OCI-M1 (cell line): ENCODE measurements around the gene MAT2A.
A peak's percentile ranks its signal among the peaks of the same experiment; 100 is the strongest.
"Not testable (repeated sequence)": the region's sequence is repeated elsewhere in the genome, so short reads cannot be mapped to it uniquely, and the experiment has no call there.

ENCODE experiments used
- DNase-seq: peaks from one replicate; lab custom pipeline; 2025; lab: John Stamatoyannopoulos, UW

Gene MAT2A

DNA sequence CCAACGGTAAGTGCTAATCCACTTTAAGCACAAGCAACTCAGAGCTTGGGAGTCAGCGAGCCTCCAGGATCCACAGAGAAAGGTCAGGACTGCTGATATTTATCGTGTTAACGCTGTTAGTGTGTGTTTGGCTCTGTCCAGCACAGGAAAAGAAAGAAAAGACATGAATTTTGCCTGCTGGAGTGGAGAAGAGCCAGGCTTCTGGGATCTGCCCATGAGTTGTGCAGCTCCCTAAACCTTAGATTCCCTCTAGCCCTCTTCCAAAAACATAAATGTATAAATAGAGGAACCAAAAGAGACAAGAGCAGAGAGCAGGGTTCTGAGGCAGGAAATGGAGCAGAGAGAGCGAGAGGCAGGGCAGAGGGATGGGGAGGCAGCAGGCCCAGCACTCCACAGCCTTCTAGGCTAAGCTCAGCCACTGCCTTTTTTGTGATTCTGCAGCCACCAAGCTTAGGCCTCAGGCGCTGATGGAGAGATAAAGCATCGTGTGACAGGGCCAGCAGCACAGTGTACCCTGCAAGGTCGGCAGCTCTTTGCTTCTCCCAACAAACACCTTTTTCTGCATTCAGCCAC is 14.5 kb upstream of the MAT2A start:
- DNase-seq = peak; percentile 7

GRCh38 chr2:85525029-85525428 is 13.9 kb upstream of the MAT2A start:
- no peak for DNase-seq

GRCh38 chr2:85525567-85525966 is 13.4 kb upstream of the MAT2A start:
- no peak for DNase-seq

DNA sequence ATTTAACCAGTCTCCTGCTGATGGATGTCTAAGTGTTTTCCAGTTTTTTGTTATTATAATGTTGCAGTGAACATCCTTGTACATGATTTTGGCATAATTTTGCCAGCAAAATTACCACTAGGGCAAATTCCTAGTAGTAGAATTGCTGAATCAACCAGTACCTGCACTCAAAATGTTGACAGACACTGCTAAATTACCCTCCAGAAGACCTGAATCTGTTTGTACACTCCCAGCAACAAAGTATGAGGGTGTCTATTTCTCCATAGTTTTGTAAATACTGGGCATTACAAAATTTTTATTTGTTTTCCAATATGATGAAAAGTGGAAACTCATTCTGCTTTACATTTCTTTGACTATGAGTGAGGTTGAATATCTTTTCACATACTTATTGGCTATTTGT is 11.2 kb upstream of the MAT2A start:
- DNase-seq = no peak

GRCh38 chr2:85528355-85528754 is 10.6 kb upstream of the MAT2A start:
- no peak for DNase-seq

DNA sequence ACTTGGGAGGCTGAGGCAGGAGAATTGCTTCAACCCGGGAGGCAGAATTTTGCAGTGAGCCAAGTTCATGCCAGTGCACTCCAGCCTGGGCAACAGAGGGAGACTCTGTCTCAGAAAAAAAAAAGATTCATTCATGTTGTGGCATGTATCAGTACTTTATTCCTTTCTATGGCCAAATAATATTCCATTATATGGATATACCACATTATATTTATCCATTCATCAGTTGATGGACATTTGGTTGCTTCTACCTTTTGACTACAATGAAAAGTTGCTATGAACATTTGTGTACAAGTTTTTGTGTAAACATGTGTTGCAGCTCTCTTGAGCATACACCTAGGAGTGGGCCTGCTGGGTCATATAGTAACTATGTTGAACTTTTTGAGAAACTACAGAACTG is 9.2 kb upstream of the MAT2A start:
- DNase-seq = no peak

GRCh38 chr2:85531589-85531988 is 7.4 kb upstream of the MAT2A start:
- no peak for DNase-seq

DNA sequence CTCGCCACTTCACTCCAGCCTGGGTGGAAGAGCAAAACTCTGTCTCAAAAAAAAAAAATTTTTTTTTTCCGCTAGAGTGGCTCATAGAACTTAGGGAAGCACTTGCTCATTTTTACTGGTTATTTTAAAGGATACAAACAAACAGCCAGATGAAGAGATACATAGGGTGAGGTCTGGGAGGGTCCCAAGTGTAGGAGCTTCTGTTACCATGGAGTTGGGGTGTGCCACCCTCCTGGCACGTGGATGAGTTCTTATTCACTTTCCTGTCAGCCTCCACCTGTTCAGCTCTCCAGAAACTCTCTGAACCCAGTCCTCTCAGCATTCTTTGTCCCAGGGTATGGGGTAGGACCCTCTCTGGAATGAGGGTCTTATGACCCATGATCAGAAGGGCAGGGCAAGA is 4.9 kb upstream of the MAT2A start:
- DNase-seq = no peak

- no peak for DNase-seq
Observed at GRCh38 chr2:85534881-85535280, 4.1 kb upstream of the MAT2A start.

- no peak for DNase-seq
Observed at GRCh38 chr2:85536479-85536878, 2.5 kb upstream of the MAT2A start.

GRCh38 chr2:85537600-85538506 is 1.1 kb upstream of the MAT2A start:
- DNase-seq = peak; percentile 68

- peak; percentile 63 for DNase-seq
Observed at GRCh38 chr2:85539361-85540132, 579 bp downstream of the MAT2A start.

- DNase-seq = peak; percentile 79
Observed at GRCh38 chr2:85540133-85540648, 1.2 kb downstream of the MAT2A start.

DNA sequence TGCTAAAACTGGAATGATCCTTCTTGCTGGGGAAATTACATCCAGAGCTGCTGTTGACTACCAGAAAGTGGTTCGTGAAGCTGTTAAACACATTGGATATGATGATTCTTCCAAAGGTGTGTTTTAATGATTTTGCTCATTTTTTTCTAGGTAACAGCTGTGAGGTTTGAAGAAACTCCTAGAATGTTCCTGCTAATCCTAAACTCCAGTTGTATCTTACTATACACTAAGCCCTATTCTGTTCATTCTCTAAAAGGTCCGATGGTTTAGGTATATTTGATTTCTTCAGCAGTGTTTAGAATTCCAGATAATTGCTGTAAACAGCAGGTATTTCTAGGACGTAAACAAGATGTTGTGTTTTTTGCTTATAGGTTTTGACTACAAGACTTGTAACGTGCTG is 2.3 kb downstream of the MAT2A start:
- DNase-seq = no peak

DNA sequence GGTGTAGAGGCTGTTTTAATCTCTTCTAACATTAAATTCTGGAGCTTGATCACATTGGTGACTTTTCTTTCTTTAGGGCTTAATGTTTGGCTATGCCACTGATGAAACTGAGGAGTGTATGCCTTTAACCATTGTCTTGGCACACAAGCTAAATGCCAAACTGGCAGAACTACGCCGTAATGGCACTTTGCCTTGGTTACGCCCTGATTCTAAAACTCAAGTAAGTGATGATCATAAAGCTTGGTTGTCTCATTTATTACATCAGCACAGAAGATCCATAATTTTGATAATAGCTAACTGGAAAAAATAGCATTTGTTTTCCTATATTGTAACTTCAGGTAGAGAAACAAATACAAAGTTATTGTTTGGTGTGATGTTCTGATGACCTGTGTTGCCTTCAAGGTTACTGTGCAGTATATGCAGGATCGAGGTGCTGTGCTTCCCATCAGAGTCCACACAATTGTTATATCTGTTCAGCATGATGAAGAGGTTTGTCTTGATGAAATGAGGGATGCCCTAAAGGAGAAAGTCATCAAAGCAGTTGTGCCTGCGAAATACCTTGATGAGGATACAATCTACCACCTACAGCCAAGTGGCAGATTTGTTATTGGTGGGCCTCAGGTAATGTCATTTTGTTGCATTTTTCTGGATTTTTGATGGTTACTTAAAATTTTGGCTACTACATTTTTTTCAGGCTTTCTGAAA is 2.9 kb downstream of the MAT2A start:
- no peak for DNase-seq

GRCh38 chr2:85542777-85543176 is 3.8 kb downstream of the MAT2A start:
- DNase-seq = no peak

DNA sequence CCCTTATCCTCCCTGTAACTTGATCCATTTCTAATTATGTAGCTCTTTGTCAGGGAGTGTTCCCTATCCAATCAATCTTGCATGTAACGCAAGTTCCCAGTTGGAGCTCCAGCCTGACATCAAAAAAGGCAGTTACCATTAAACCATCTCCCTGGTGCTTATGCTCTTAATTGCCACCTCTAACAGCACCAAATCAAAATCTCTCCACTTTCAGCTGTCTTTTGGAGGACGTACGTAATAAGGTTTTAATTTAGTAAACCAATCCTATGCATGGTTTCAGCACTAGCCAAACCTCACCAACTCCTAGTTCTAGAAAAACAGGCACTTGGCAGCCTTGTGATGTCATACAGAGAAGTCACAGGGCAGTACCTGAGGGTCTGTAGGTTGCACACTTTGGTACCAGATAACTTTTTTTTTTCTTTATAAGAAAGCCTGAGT is 5.3 kb downstream of the MAT2A start:
- not testable (repeated sequence) for DNase-seq

DNA sequence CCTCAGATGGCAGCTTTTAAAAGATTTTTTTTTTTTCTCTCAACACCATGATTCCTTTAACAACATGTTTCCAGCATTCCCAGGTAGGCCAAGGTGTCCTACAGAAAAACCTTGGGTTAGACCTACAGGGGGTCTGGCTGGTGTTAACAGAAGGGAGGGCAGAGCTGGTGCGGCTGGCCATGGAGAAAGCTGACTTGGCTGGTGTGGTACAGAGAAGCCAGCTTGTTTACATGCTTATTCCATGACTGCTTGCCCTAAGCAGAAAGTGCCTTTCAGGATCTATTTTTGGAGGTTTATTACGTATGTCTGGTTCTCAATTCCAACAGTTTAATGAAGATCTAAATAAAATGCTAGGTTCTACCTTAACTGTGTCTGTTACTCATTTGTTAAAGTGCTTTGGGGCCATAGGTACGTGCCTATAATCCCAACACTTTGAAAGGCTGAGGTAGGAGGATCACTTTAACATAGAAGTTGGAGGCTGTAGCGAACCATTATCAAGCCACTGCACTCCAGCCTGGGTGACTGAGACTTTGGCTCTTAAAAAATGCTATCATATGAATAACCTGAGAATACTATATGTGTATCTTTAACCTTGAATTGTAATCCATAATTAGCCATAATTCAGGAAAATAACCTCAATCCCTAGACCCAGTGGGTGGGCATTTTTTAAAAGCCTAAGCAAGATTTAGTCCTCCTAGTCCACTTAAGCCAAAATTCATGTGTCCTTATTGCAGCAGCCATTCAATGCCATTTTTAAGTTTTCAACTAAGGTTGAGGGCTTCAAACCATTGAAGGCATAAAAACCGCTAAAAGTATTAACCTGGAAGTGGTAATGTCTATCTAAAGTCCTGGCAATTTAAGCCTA is 6.2 kb downstream of the MAT2A start:
- DNase-seq = peak; percentile 17

GRCh38 chr2:85545780-85546240 is 6.8 kb downstream of the MAT2A start:
- no peak for DNase-seq

DNA sequence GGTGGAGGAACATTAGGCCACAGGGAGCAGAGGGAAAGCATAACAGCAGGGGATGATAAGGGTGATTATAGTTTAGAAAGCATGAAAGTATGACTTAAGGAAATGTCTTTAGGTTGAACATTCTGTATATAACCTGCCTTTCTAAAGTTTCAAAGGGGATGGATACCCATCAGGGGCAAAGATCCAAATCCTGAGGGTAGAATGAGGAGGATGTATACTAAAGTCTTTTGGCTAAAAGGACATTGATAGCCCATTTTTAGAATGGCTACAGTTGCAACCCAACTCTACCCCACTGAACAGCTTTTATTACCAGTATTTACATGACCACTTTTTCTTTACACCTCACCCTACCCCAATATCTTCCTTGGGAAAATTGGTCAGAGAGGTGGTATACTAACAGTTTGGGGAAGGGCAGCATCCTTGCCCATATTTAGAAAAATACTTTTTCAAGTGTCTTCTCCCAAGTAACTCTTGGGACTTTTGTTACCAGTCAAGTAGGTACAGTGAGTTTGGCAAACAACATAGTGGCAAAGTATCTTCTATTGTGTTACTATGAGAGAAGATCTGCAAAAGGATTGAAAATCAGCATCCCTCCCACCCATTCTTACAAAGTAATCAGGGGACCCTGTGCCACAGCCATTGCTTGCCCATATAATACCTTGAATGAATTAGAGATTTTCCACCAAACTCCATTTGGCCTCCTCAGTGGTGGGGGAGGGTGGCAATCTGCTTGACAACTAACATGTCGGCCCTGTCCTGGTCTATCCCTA is 8.3 kb downstream of the MAT2A start:
- DNase-seq = no peak
